HG02759 (cell line): ENCODE data around the gene EPHA6.
"Not testable (repeated sequence)": the region's sequence is repeated elsewhere in the genome, so short reads cannot be mapped to it uniquely, and the experiment has no call there.

Experiments used
- ATAC-seq: cut with Tn5 transposase; IDR thresholded peaks from one replicate; pipeline ENCODE4 v1.9.1; 2021; ENCODE audit warnings: mild to moderate bottlenecking, moderate library complexity; ENCODE audit not compliant: unreplicated experiment

EPHA6 gene

DNA sequence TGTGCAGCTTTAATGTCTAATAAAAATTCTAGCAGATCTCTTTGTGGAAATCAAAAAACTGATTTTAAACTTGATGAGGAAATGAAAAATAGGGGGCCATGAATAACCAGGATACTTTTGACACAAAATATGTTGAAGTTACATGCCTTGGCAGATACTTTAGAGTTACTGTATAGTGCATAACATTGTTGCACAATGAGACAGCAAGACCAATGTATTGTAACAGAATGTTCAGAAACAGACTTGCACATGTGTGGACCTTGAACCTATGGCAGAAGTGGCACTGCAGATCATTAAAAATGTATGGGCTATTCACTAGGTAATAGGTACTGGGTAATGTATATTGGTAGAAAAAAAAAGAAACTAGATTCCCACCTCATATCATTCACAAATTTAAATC lies 607.2 kb downstream of the EPHA6 start:
- ATAC-seq = no peak

DNA sequence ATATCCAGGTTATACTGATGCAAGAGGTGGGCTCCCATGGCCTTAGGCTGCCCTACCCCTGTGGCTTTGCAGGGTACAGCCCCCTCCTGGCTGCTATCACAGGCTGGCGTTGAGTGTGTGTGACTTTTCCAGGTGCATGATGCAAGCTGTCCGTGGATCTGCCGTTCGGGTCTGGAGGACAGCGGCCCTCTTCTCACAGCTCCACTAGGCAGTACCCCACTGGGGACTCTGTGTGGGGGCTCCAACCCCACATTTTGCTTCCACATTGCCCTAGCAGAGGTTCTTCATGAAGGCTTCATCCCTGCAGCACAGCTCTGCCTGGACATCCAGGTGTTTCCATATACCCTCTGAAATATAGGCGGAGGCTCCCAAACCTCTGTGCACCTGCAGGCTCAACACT lies 610.6 kb downstream of the EPHA6 start:
- ATAC-seq = no peak

DNA sequence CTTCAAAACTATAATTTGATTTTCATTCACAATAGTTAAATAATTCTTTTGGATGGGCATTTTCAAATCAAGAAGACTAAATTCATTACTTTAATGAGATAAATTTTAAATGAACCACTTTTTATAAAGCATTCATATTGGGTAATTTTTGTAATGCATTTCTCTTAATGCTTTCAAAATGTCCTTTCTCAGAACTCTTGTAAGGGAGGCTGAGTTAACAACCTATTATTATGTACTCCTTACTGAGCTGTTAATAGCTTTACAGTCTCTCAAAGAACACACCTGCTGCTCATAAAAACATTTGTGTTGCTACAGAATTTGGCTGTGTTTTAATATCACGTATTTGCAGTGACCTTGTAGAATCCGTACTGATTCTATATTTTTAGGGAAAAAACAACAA lies 616.2 kb downstream of the EPHA6 start:
- no peak for ATAC-seq

DNA sequence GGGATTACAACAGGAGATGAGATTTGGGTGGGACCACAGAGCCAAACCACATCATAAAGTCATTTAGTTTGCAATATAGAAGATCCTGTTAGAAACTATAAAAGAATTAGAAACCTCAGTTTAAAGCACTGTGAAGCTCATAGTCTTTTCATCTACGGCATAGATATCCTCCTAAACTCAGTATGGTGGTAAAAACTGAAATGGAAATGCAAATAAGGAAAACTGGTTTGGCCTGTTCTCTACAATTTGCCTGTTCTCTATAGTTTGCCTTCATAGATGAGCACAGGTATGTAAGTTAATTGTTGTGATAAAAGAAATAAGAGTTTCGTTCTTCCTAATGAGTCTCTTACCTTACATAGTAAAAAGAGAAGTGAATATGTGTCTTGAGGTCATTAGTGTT lies 618.5 kb downstream of the EPHA6 start:
- no peak for ATAC-seq

DNA sequence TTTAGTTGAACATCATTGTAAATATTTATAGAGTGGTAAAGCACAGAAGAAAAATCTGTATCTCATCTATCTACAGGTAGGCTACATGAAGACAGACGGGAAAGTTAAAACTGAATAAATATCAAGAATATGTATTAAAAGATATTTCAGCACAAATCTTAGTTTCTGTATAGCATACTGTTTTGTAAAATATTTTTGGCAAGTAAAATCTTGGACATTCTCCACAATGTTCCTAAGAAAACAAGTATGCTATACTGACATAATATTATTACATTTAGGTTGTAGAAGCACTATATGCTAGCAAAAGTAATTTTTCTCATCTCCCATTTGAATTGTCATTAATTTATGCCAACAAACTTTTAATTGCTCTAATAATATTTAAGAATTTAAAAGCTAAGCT lies 623.7 kb downstream of the EPHA6 start:
- no peak for ATAC-seq

DNA sequence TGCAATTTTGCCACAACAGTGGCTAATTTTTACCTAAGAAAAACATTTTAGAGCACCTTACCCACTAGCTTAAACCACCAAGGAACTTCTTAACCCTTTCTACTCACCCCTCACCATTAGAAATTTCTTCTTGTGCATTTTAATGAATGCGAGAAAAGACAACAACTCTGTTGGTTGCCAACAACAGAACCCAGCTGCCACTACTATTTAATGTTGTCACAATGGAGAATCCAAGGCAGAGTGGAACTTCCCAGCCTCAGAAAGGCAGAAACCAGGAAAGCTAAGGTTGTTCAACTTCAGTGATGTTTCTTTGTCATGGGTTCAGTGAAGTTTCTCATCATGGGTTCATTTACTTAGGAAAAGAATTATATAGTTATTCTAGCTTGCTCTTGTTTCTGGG lies 625.0 kb downstream of the EPHA6 start:
- no peak for ATAC-seq

DNA sequence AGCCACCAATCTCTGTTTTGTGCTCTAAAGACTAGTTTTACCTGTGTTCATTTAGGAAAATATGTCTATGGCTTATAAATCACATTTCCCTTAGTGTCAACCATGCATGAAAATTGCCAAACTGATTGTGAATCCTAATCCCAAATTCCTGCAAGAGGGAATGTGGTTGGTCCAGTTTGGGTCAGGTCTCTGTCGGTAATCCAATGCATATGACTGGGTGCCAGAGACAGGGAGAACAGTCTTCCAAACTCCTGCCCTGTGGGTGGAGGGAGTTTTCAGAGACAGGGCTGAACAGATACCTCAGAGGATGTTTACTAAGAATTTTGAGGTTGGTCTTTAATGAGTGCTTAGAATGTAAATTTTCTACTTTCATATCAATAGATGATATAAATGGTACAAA lies 649.6 kb downstream of the EPHA6 start:
- no peak for ATAC-seq

DNA sequence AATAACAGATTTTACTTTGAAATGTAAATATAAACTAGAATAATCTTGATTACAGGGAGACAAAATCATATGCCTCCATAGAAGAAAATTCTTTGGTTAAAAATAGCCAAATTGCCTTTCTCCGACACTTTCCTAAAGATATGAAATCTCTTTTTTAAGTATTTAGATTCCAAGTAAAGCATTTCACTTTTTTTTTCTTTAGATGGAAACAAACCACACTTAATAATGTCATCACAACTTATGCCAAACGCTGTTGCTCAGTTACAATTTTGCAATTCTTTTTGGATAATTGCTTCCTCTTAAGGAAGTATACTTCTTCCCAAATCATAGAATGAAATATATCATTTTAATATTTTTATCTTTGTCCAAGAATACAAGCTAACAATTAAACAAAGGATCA lies 656.1 kb downstream of the EPHA6 start:
- no peak for ATAC-seq

DNA sequence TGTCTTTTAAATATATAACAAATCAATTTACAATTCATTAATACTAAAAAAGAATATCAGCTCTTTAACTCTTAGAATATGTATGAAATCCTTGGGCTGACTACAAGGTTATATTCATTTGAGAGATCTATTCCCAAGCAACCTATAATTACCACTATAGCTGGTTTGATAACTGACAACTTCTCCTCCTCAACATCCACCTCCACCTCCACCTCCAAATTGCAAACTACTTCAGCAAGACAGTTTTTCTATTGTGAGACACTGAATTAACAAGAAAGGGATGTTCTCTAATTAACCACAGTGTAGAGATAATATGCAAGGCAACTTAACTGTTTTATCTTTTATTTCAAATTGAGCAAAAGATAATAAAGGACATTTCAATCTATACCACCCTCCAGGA lies 665.3 kb downstream of the EPHA6 start:
- ATAC-seq = no peak

DNA sequence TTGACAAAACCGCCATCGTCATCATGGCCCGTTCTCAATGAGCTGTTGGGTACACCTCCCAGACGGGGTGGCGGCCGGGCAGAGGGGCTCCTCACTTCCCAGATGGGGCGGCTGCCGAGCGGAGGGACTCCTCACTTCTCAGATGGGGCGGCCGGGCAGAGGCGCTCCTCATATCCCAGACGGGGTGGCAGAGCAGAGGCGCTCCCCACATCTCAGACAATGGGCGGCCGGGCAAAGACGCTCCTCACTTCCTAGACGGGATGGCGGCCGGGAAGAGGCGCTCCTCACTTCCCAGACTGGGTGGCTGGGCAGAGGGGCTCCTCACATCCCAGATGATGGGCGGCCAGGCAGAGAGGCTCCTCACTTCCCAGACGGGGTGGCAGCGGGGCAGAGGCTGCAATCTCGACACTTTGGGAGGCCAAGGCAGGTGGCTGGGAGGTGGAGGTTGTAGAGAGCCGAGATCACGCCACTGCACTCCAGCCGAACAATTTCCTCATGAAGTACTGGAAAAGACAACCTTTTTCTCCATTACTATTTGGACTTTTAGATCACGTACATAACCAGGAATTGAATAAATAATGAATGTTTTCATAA lies 666.4 kb downstream of the EPHA6 start:
- not testable (repeated sequence) for ATAC-seq

DNA sequence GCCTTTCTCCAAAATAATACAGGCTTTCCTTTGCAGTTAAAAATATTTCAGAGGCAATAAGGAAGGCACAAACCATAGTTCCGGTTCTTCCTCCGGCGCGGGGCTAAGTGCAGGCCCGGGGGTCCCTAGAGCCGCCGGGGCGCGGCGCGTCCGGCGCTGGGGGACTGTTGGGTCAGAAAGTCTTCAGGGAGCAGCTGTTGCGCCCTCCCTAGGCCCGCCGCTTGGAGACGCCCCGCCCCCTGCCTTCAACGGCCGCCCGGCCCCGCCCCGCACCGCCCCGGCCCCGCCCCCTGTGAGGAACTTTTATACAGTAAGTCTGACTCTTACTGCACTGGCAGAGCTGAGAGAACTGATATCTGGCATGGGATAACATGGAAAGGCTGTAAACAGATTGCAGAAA lies 667.0 kb downstream of the EPHA6 start:
- ATAC-seq = no peak

DNA sequence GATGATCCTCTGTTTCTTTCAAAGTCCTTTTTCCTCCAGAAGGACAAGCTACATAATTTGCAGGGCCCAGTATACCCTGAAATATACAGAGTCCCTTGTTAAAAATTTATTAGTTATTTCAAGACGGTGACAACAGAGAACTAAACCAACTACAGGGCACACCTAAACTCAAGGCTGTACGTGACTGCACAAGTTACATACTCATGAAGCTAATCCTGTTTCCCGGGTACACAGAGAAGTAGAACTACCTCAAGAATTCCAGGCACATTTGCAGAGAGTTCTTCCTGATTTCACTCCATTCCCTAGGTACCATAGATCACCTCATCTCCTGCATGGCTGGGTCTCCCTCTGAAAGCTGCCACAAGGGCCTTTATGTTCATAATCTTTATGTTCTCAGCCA lies 670.8 kb downstream of the EPHA6 start:
- ATAC-seq = no peak

DNA sequence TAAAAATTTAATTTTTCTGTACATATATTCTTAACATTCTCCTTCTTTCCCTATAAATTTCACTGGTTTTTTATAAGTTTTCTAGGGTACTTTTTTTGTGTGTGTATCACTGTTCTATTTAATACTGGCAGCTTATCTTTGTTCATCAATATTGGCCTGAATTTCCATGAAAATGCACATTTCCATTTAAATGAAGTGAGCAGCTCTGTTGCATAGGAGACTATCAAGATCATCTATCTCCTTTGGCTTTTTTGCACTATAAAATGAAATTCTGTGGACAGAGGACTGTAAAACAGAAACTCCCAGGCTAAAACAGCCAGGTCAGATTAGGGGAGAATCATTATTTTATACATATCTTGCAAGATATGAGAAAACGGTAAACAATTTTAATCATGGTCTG lies 673.2 kb downstream of the EPHA6 start:
- no peak for ATAC-seq

DNA sequence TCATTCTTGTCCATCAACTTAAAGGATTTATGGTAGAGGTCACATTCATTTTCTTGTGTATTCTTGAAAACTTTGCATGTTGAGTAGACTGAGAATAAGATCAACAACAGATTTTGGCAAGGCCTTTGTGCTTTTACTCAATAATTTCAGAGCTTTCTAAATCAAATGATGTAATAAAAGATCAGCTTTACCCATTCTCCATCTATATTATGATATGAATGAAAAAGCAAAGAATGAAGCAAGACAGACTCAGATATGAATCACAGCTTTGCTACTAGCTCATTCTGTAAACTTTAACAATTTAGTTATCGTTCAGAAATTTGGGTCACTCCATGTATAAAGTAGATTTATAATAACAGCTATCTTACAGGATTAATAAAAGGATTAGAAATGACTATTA lies 674.3 kb downstream of the EPHA6 start:
- no peak for ATAC-seq

DNA sequence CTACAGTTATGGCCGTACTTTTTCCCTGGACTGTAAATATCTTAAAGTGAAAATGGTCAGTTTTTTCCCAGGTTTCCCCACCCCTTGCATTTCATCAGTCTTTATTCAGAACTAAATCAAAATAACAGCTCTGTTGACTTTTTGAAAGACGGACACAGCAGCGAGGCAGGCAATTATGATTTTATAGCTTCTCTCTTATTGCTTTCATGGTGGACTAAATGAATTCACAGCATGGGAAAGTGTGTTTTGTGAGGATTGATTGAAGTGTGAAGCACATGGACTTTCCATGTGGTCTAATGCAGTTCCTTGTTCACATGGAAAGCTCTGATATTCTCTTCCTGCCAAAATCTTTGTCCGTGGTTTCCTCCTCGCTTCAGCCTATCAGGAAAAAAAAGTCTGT lies 681.5 kb downstream of the EPHA6 start:
- ATAC-seq = no peak

DNA sequence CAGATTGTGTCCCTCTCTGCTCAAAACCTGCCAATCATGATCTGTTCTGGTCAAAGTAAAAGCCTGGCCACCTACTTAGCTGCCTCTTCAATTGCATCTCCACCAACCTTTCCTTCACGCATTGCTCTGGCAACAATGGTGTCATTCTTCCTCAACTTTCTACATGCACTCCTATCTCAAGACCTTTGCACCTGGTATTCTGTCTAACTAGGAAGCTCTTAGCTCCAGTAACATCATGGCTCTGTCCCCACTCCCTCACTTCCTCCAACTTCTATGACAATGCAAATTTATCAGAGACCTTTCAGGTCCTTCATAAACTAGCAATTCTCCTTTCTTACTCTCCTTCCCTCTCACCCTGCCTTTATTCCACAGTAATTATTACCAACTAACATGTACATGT lies 682.7 kb downstream of the EPHA6 start:
- no peak for ATAC-seq

DNA sequence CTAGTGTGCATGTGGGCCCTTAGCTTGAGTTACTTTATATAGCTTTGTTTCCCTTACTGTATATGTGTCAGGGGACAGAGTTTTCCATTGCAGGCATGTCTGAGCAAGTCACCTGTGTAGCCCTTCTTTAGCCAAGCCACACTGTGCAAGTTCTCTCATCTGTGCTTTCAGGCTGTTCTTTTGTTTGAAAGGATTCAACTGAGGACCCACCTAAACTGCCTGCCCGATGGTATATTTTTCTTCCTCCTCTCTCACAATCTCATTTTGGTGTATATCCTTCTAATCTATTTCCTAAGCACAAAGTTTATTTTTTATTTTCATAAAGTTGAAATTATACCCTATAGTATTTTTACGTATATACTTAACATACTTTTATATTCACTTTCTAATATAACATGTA lies 690.1 kb downstream of the EPHA6 start:
- ATAC-seq = no peak

DNA sequence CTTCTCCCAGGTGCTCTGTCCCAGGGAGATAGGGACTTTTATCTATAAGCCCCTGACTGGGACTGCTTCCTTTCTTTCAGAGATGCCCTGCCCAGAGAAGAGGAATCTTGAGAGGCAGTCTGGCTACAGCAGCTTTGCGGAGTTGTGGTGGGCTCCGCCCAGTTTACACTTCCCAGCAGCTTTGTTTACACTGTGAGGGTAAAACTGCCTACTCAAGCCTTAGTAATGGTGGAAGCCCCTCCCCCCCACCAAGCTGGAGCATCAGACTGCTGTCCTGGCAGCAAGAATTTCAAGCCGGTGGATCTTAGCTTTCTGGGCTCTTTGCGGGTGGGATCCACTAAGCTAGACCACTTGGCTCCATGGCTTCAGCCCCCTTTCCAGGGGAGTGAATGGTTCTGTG lies 696.4 kb downstream of the EPHA6 start:
- ATAC-seq = no peak

DNA sequence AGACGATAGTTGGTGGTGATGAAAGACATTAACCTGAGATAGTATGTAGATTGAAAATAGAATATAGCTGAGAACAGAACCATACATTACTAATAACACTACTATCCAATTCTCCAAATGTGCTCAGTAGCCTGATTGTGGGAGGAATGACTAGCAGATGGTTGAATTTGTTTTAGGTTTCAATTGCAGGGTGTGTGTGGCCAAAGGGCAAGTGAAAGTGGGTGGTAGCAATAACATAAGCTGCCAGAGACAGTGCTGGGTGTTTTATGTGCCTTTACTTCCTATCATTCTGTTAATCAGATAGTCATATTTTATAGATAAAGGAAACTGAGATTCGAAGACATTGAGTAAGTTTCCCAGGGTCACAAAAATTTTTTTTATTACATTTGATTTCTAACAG lies 700.7 kb downstream of the EPHA6 start:
- no peak for ATAC-seq

DNA sequence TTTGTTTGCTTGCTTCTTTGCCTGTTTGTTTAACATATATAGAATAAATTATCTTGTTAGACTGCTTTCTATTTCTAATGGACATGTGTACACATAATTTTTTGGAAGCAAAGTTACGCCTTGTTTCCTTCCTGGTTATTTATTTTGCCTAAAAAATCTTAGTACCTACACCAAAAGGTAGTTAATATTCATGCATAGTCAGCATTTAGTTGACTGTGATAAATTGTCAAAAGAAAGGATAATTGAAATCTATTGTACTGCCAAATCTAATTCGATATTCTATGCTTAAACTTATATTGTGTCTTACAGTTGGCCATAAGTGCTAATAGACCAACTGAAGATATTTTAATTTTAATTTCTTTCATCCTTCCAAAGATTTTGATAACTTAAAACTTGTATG lies 716.3 kb downstream of the EPHA6 start:
- no peak for ATAC-seq

DNA sequence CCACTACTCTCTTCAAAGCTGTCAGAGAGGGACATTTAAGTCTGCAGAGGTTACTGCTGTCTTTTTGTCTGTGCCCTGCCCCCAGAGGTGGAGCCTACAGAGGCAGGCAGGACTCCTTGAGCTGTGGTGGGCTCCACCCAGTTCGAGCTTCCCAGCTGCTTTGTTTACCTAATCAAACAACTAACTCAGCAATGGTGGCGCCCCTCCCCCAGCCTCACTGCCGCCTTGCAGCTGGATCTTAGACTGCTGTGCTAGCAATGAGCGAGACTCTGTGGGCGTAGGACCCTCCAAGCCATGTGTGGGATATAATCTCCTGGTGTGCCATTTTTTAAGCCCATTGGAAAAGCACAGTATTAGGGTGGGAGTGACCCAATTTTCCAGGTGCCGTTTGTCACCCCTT lies 733.2 kb downstream of the EPHA6 start:
- not testable (repeated sequence) for ATAC-seq

DNA sequence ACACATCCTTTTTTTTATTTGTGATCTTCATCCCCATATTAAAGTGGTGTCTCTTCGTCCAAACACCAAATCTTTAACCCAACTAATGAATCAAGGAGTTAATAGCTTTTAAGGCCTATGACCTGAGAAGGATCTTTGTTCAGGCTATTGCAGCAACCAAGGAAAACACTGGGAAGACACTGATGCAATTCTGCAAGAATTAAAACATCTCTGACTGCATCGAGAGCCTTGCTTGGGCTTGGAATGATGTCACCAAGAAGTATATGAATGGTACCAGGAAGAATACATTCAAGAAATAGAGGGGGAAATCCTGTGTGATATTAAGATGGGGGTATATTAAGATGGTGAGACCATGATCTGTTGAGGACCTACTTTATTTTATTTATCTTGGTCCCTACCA lies 736.0 kb downstream of the EPHA6 start:
- ATAC-seq = no peak

DNA sequence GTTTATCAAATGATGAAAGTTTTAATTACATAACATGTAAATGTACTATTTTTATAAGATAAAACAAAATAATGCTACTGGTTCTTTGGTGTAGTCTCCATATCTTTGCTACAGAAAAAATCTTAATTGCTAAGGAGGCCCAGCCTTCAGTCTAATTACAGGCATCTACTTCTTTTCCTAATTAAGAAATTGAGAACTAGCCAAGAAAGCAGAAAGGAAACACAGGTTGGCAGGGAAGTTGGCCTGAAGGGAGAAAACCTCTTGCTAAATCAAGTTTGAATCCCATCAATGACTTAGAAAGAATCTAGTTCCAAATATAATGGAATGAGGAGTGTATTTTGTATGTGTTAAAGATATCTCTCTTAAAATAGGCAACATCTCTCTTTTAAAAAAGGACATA lies 737.8 kb downstream of the EPHA6 start:
- ATAC-seq = no peak

DNA sequence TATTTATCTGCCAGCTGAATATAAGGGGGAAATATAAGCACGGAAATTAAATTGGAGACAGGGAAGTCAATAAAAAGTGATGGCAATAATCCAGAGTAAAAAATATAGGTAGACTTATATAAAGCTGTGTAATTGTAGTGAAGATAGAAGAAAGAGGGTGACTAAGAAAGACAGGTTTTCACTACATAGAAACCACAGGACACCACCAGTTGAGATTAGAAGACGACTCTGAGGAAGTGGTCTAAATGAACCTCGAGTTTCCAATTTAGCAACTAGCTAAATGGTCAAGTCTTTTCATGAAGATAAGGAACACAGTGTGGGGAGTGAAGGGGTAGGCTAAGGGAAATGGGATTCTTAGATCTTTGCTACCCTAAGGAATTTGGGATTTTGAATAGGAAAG lies 761.3 kb downstream of the EPHA6 start:
- ATAC-seq = no peak
